Activated CD4-positive, alpha-beta T cell treated with anti-CD3 and anti-CD28 coated beads, Interleukin-2, amount 10 ng/mL, durations not matched to agents 7 days and 5 days (primary cell): ENCODE results near the gene CASZ1. TPM values are rescaled to one million over a fixed set of nuclear protein-coding genes. Genes with fewer than 3 reads are reported as not detected.

Experiments used
- CTCF ChIA-PET: fragments of 350-600 bp; sonication (Branson Sonifier 250); formaldehyde crosslinking; loops from one replicate; lab custom pipeline; 2021; ENCODE audit warnings: antibody characterized with exemption; lab: Charles Lee
- POLR2A ChIA-PET: fragments of 350-600 bp; sonication (Branson Sonifier 250); formaldehyde crosslinking; loops from one replicate; lab custom pipeline; 2021; ENCODE audit warnings: antibody characterized with exemption; lab: Charles Lee
- DNase-seq: peaks from one replicate; pipeline ENCODE4 v3.0.0-alpha.2; 2020
- H3K27ac Mint-ChIP-seq: one replicate; pipeline ENCODE4 v1.8.0; 2021; ENCODE audit warnings: mild to moderate bottlenecking, moderate library complexity, mixed read lengths
- H3K27me3 Mint-ChIP-seq: one replicate; pipeline ENCODE4 v1.8.0; 2021; ENCODE audit warnings: mixed read lengths
- H3K36me3 Mint-ChIP-seq: one replicate; pipeline ENCODE4 v1.8.0; 2021; ENCODE audit warnings: low read depth, mixed read lengths
- H3K4me1 Mint-ChIP-seq: one replicate; pipeline ENCODE4 v1.8.0; 2021; ENCODE audit warnings: mixed read lengths
- H3K4me3 Mint-ChIP-seq: one replicate; pipeline ENCODE4 v1.8.0; 2021; ENCODE audit warnings: mild to moderate bottlenecking, moderate library complexity, mixed read lengths
- H3K9me3 Mint-ChIP-seq: one replicate; pipeline ENCODE4 v1.8.0; 2021; ENCODE audit warnings: mixed read lengths
- total RNA-seq, 2 experiments: library from RNA; stranded (reverse); gene quantifications; one replicate each; pipeline ENCODE4 v1.2.3, GENCODE V29; 2021

The CASZ1 gene
- total RNA-seq, 2 experiments from 2014 or later, result 7.6 to 9.8 TPM

- Mint-ChIP-seq H3K4me3 (no peak overlapping the region), H3K27me3 (peaks cover 54% of the 10 kb centered on the region), H3K27ac (no peak overlapping the region), H3K36me3 (no peaks in the 10 kb centered on the region), H3K4me1 (no peaks in the 10 kb centered on the region), H3K9me3 (no peaks in the 10 kb centered on the region)
- no peak for DNase-seq
- ChIA-PET POLR2A (no interaction called here), CTCF (no interaction called here)
These were observed 6.7 kb upstream of the CASZ1 start for GRCh38 chr1:10802944-10803715.

DNA sequence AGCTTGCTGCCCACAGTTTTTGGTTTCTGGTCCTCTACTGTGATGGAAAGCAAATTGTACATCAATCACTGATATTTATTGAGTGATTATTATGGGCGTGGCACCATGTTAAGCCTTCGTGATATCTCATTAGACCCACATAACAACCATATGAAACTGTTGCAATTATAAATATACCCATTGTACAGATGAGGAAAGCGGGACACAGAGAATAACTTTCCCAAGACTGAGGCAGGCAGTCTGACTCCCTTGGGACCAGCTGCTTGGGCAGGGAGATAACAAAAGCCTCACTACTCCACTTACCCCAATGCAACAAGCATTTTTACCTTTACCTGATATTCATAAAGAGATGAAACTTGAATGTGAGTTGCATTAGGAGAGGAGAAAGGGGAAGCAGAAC, 4.3 kb upstream of the CASZ1 start:
- H3K4me1 Mint-ChIP-seq, result no peaks in the 10 kb centered on the region
- no peak overlapping the region for H3K4me3 Mint-ChIP-seq
- H3K9me3 Mint-ChIP-seq, result no peaks in the 10 kb centered on the region
- no peaks in the 10 kb centered on the region for H3K36me3 Mint-ChIP-seq
- no peak for DNase-seq
- no peak overlapping the region for H3K27ac Mint-ChIP-seq
- CTCF ChIA-PET, result no interaction called here
- POLR2A ChIA-PET, result no interaction called here
- H3K27me3 Mint-ChIP-seq, result peaks cover 57% of the 10 kb centered on the region

- Mint-ChIP-seq H3K36me3 (no peaks in the 10 kb centered on the region), H3K4me1 (peaks cover 5% of the 10 kb centered on the region), H3K4me3 (no peak overlapping the region), H3K9me3 (no peaks in the 10 kb centered on the region), H3K27me3 (peaks cover 63% of the 10 kb centered on the region), H3K27ac (no peak overlapping the region)
- CTCF ChIA-PET, result no interaction called here
- POLR2A ChIA-PET, result no interaction called here
- no peak for DNase-seq
These were observed 3.3 kb upstream of the CASZ1 start for GRCh38 chr1:10799726-10800125.

- no peak for DNase-seq
- peak overlapping the region; percentile 50 for H3K27ac Mint-ChIP-seq
- CTCF ChIA-PET, result interaction anchor here (0.8 kb wide), 1 partner anchor 184 kb away, joined by 3 read pairs; no protein-coding TSS in a partner anchor
These were observed 997 bp downstream of the CASZ1 start for GRCh38 chr1:10795276-10796021.

DNA sequence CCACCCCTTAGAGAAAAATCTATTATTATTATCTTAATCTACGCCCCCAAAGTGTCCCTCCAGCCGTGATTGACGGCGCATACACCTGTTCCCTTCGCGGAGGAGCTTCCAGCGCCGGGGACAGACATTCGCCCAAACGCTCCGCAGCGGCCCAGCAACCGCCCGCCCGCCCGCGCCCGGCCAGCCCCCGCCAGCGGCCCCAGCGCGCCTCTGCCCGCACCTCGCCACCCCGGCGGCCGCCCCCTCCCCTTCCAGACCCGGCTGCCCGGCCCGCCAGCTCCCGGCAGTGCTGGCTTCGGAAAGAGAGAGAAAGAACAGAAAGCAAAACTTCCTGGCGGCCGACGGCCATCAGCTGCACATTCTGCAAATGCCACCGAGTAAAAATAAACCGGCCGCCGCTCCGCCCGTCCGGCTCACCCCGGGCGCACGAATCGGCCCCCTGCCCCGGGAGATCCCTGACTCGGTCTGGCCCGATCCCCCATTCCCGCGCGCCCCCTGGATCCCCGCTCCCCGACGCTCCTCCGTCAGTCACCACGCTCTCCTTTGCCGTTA, 1.6 kb downstream of the CASZ1 start:
- ChIA-PET CTCF (interaction anchor here (0.8 kb wide), 1 partner anchor 184 kb away, joined by 3 read pairs; no protein-coding TSS in a partner anchor), POLR2A (no interaction called here)
- H3K4me3 Mint-ChIP-seq, result peak overlapping the region; percentile 67
- DNase-seq, result peak; percentile 16
- H3K9me3 Mint-ChIP-seq, result no peaks in the 10 kb centered on the region
- no peaks in the 10 kb centered on the region for H3K36me3 Mint-ChIP-seq
- H3K27me3 Mint-ChIP-seq, result peaks cover 57% of the 10 kb centered on the region
- peak overlapping the region; percentile 50 for H3K27ac Mint-ChIP-seq
- peaks cover 12% of the 10 kb centered on the region for H3K4me1 Mint-ChIP-seq

More at GRCh38 chr1:10795276-10796021, 997 bp downstream of the CASZ1 start:
- no peaks in the 10 kb centered on the region for H3K36me3 Mint-ChIP-seq
- POLR2A ChIA-PET, result no interaction called here
- no peaks in the 10 kb centered on the region for H3K9me3 Mint-ChIP-seq
- H3K27me3 Mint-ChIP-seq, result peaks cover 62% of the 10 kb centered on the region
- peaks cover 12% of the 10 kb centered on the region for H3K4me1 Mint-ChIP-seq
- peak overlapping the region; percentile 67 for H3K4me3 Mint-ChIP-seq

GRCh38 chr1:10793129-10793651, 3.3 kb downstream of the CASZ1 start:
- CTCF ChIA-PET, result interaction anchor here (0.6 kb wide), 1 partner anchor 701 kb away, joined by 3 read pairs; no protein-coding TSS in a partner anchor
- no peak overlapping the region for H3K27ac Mint-ChIP-seq
- POLR2A ChIA-PET, result no interaction called here
- DNase-seq, result peak; percentile 15
- no peaks in the 10 kb centered on the region for H3K36me3 Mint-ChIP-seq
- H3K4me1 Mint-ChIP-seq, result peaks cover 12% of the 10 kb centered on the region
- peaks cover 40% of the 10 kb centered on the region for H3K27me3 Mint-ChIP-seq
- peak overlapping the region; percentile 31 for H3K4me3 Mint-ChIP-seq
- no peaks in the 10 kb centered on the region for H3K9me3 Mint-ChIP-seq

GRCh38 chr1:10791105-10791951, 5.1 kb downstream of the CASZ1 start:
- H3K9me3 Mint-ChIP-seq, result no peaks in the 10 kb centered on the region
- H3K36me3 Mint-ChIP-seq, result no peaks in the 10 kb centered on the region
- ChIA-PET POLR2A (no interaction called here), CTCF (no interaction called here)
- H3K27me3 Mint-ChIP-seq, result peaks cover 35% of the 10 kb centered on the region
- H3K4me3 Mint-ChIP-seq, result no peak overlapping the region
- H3K27ac Mint-ChIP-seq, result no peak overlapping the region
- peaks cover 12% of the 10 kb centered on the region for H3K4me1 Mint-ChIP-seq
- no peak for DNase-seq

DNA sequence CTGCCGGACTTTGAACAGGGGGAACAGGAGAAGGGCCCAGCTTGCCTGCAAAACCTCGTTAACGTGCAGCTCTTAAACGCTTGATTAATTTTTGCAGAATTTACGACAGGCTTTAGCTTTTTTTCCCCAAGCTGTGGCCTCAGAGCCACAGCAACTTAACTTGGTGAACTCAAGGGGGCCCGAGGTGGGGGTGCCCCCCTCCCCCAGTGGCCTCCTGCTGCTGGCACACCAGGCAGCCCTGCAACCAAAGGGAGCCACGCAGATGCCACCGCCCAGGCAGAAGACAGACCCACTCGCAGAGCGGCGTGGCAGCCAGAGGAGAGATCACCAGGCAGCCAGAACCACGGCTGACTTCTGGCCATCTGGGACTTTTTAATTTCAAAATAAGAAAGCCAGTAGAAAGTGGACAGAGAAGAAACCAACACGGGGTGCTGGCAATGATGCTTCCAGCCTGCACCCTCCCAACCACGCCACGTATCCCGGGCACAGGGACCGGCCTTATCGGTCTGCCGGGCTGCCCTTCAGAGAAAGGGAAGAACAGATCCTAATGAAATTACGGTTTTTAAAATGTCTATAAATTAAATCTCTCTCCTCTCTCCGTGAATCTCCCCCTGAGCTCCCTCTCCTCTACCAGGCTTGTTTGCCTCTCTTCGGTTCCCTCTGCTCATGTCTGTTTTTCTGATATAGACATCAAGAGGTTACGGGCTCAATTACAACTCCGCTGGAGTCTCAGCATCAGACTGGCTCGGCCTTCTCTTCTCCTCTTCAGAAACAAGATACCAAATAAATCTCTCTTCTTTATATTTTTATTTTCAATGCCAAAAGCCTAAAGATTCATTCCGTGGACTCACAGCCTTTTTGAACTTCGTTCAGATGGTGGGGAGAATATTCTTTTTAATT, 6.4 kb downstream of the CASZ1 start:
- DNase-seq, result no peak
- H3K9me3 Mint-ChIP-seq, result no peaks in the 10 kb centered on the region
- H3K27ac Mint-ChIP-seq, result no peak overlapping the region
- no peaks in the 10 kb centered on the region for H3K36me3 Mint-ChIP-seq
- CTCF ChIA-PET, result no interaction called here
- H3K27me3 Mint-ChIP-seq, result peaks cover 33% of the 10 kb centered on the region
- POLR2A ChIA-PET, result no interaction called here
- H3K4me1 Mint-ChIP-seq, result peaks cover 9% of the 10 kb centered on the region
- H3K4me3 Mint-ChIP-seq, result no peak overlapping the region

- H3K27ac Mint-ChIP-seq, result no peak overlapping the region
- no peak overlapping the region for H3K4me3 Mint-ChIP-seq
- H3K9me3 Mint-ChIP-seq, result no peaks in the 10 kb centered on the region
- no peaks in the 10 kb centered on the region for H3K36me3 Mint-ChIP-seq
- H3K4me1 Mint-ChIP-seq, result peaks cover 7% of the 10 kb centered on the region
- CTCF ChIA-PET, result no interaction called here
- POLR2A ChIA-PET, result no interaction called here
- H3K27me3 Mint-ChIP-seq, result peaks cover 26% of the 10 kb centered on the region
- DNase-seq, result no peak
These were observed 7.2 kb downstream of the CASZ1 start for GRCh38 chr1:10789047-10789791.

- Mint-ChIP-seq H3K4me1 (peaks cover 4% of the 10 kb centered on the region), H3K9me3 (no peaks in the 10 kb centered on the region), H3K27ac (no peak overlapping the region), H3K4me3 (no peak overlapping the region), H3K36me3 (no peaks in the 10 kb centered on the region), H3K27me3 (peaks cover 23% of the 10 kb centered on the region)
- no peak for DNase-seq
- ChIA-PET CTCF (no interaction called here), POLR2A (no interaction called here)
These were observed 7.8 kb downstream of the CASZ1 start for GRCh38 chr1:10788592-10789006.

DNA sequence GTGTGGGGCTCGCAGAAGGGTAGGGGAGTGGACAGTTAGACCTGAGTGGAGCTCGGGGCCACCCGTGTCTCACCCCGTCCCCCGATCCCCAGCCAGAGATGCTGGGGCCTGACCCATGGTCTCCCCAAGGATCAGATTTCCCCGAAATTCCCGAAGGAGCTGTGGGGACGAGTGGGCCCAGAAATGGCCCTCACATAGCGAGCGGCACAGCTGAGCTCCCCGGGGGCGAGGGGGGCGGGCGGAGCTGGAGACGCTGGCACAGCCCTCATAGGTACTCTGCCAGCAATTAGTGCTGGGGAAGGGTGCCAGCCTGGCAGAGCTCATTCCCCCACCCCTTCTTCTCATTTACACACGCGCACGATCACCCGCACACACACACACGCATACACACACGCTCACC, 9.2 kb downstream of the CASZ1 start:
- no peak overlapping the region for H3K27ac Mint-ChIP-seq
- no peaks in the 10 kb centered on the region for H3K36me3 Mint-ChIP-seq
- POLR2A ChIA-PET, result interaction anchor here (0.6 kb wide), 1 partner anchor 185 kb away, joined by 3 read pairs; no protein-coding TSS in a partner anchor
- no peaks in the 10 kb centered on the region for H3K4me1 Mint-ChIP-seq
- peaks cover 13% of the 10 kb centered on the region for H3K27me3 Mint-ChIP-seq
- no peak overlapping the region for H3K4me3 Mint-ChIP-seq
- H3K9me3 Mint-ChIP-seq, result no peaks in the 10 kb centered on the region
- CTCF ChIA-PET, result interaction anchor here (0.6 kb wide), 1 partner anchor 91 kb away, joined by 3 read pairs; no protein-coding TSS in a partner anchor
- no peak for DNase-seq
